GM19438 (cell line): ENCODE results near the gene VASH2.

ENCODE experiments used
- ATAC-seq: cut with Tn5 transposase; IDR thresholded peaks from one replicate; pipeline ENCODE4 v1.9.1; 2021; ENCODE audit warnings: low read depth; ENCODE audit not compliant: unreplicated experiment

VASH2 gene

GRCh38 chr1:212928323-212929291 is 21.7 kb upstream of the VASH2 start:
- peak; percentile 86 for ATAC-seq

GRCh38 chr1:212930986-212931678 is 19.2 kb upstream of the VASH2 start:
- ATAC-seq = no peak

GRCh38 chr1:212933815-212934471 is 16.4 kb upstream of the VASH2 start:
- no peak for ATAC-seq

GRCh38 chr1:212935387-212935981 is 14.9 kb upstream of the VASH2 start:
- ATAC-seq = no peak

- ATAC-seq = no peak
Observed at GRCh38 chr1:212937034-212937433, 13.3 kb upstream of the VASH2 start.

GRCh38 chr1:212938846-212939245 is 11.5 kb upstream of the VASH2 start:
- no peak for ATAC-seq

GRCh38 chr1:212941452-212941851 is 8.9 kb upstream of the VASH2 start:
- no peak for ATAC-seq

- ATAC-seq = no peak
Observed at GRCh38 chr1:212942679-212943392, 7.5 kb upstream of the VASH2 start.

- ATAC-seq = no peak
Observed at GRCh38 chr1:212943393-212943710, 7.0 kb upstream of the VASH2 start.

- ATAC-seq = no peak
Observed at GRCh38 chr1:212944229-212944901, 6.0 kb upstream of the VASH2 start.

GRCh38 chr1:212945056-212945455 is 5.3 kb upstream of the VASH2 start:
- ATAC-seq = no peak

- ATAC-seq = no peak
Observed at GRCh38 chr1:212945463-212946160, 4.7 kb upstream of the VASH2 start.

- ATAC-seq = no peak
Observed at GRCh38 chr1:212946872-212947271, 3.5 kb upstream of the VASH2 start.

- no peak for ATAC-seq
Observed at GRCh38 chr1:212949771-212950170, 570 bp upstream of the VASH2 start.

- no peak for ATAC-seq
Observed at GRCh38 chr1:212951126-212951946, 995 bp downstream of the VASH2 start.

- no peak for ATAC-seq
Observed at GRCh38 chr1:212951947-212952640, 1.8 kb downstream of the VASH2 start.

- ATAC-seq = no peak
Observed at GRCh38 chr1:212952641-212952976, 2.3 kb downstream of the VASH2 start.

GRCh38 chr1:212953321-212953720 is 3.0 kb downstream of the VASH2 start:
- ATAC-seq = no peak
